ENCODE measurements around the gene CLEC14A.

Gene CLEC14A, protein sequence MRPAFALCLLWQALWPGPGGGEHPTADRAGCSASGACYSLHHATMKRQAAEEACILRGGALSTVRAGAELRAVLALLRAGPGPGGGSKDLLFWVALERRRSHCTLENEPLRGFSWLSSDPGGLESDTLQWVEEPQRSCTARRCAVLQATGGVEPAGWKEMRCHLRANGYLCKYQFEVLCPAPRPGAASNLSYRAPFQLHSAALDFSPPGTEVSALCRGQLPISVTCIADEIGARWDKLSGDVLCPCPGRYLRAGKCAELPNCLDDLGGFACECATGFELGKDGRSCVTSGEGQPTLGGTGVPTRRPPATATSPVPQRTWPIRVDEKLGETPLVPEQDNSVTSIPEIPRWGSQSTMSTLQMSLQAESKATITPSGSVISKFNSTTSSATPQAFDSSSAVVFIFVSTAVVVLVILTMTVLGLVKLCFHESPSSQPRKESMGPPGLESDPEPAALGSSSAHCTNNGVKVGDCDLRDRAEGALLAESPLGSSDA
- total RNA-seq = 0 to 0.08 (median 0) reads per million in 4 donors

DNA sequence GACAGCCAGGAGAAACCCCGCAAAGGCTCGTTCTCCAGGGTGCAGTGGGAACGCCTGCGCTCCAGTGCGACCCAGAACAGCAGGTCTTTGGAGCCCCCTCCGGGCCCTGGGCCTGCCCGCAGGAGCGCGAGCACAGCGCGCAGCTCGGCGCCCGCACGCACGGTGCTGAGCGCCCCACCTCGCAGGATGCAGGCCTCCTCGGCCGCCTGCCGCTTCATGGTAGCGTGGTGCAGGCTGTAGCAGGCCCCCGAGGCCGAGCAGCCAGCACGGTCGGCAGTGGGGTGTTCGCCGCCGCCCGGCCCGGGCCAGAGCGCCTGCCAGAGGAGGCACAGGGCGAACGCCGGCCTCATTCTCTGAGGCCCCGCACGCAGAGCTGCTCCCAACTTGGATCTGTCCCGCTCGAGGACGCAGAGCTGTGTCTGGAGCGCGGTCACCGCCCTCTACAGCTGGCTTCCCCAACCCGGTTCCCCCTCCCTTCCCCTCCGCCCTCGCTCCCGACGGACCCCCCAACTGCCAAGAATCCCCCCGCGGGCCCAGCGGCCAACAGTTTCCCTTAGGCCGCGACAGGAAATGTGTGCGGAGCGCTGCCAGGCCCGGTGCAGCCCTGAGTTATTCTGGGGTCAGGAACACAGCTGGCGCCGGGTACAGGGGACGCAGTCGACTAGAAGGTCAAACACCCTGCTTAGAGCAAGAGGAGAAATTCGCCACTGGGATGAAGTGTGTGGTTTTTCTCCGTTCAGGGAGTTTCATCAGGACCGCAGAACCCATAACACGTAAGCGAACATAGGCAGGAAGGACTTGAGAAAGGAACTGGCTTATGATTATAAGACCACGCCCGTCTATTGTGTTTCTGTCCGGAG lies at the start of gene CLEC14A:
Gene CLEC14A, minus strand, starts transcription at position 421 of the 860 bp plus-strand sequence. Its CDS starts 71 bp downstream, at position 350.
- peak in 2 of 5 donors; percentile 10 to 12 for DNase-seq

- DNase-seq = no peak
Measured at GRCh38 chr14:38302966-38303365, 47.1 kb upstream of the CLEC14A start.

- no peak for DNase-seq
Measured at GRCh38 chr14:38302034-38302433, 46.1 kb upstream of the CLEC14A start.

DNA sequence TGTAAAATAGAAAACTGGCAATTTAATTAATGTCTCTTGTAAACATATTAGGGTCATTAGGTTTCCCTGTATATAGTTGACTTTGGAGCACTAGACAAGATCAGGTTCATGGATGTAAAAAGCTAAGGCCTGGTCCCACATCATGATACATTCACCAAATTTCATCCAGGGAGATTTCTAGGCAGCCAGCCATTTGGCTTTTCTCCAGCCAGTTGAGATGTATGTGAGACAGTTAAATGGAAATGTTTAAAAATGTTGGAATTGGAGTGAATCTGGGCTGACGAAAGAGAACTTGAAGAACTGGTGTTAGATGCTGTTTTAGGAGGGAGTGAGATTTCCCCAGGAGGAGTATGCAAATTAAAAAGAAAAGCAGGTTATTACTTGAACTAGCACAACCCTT lies 41.8 kb upstream of the CLEC14A start:
- no peak for DNase-seq

DNA sequence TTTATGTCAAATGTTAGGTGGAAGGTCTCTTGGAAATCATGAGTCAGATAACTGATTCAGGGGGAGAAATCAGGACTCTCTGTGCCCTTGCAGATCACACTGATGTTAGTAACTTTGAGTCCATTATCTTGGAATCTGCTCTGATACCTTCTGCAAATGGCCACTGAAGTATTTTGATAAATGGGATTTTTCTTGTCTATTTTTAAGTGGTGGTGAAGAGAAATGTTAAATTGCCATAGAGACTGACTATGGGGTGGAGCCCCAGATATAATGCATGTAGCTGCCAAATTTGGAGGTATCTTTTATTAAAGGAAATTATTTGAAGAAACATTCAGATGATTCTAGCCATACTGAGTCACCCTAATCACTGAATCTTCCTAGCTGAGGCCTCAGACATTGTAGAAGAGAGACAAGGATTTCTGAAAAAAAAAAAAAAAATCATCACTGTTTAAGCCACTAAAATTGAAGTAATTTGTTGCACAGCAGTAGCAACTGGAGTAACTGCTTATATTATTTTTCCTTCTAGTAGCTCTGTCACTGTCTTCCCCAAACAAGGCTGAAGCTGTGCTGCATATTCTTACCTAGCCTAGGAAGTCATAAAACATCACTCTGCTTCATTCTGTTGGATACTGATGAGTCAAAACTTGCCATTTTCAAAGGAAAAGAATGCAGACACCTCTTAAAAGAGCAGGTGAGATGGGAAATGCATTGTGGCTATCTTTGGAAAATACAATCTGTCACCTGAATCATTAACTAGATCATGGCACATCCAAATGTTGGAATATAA lies 36.0 kb upstream of the CLEC14A start:
- no peak for DNase-seq

- DNase-seq = no peak
Measured at GRCh38 chr14:38290601-38291188, 34.8 kb upstream of the CLEC14A start.

DNA sequence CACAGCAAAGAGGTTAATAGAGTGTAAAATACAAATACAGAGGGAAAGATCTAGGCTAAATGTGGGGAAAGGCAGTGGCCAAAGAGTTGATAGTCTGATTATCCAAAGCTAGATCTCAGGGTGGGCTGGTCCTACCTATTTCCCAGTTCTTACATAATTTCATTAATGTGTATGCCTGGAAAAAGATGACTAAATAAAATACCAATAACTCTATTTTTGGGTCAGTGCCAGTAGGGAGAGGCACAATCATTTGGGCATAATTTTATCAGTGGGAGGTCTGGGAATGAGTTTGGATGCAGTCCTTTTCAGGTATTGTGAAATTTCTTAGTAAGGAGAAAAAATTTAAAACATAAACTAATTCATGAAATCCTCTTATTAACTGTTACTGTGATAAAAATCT lies 30.6 kb upstream of the CLEC14A start:
- no peak for DNase-seq

GRCh38 chr14:38285962-38286361 lies 30.1 kb upstream of the CLEC14A start:
- no peak for DNase-seq

DNA sequence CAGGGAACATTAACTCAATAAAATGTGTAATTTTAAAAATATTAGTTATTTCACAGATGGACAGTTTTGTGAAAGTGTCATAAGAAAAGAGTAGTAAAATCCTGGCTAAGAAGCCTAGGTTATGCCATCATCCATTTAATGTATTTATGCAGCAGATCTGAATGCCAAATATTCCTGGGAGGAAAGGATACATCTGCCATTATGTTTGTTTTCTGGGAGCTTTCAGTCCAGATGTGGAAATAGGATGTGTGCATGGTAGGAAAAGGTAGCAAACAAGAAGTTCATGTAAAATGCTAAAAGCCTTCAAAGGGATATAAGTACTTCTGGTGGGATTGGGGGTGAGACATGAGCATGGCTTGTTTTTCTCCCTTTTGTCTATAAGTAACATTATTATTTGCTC lies 27.0 kb upstream of the CLEC14A start:
- DNase-seq = no peak

- DNase-seq = no peak
Measured at GRCh38 chr14:38280081-38280480, 24.2 kb upstream of the CLEC14A start.

DNA sequence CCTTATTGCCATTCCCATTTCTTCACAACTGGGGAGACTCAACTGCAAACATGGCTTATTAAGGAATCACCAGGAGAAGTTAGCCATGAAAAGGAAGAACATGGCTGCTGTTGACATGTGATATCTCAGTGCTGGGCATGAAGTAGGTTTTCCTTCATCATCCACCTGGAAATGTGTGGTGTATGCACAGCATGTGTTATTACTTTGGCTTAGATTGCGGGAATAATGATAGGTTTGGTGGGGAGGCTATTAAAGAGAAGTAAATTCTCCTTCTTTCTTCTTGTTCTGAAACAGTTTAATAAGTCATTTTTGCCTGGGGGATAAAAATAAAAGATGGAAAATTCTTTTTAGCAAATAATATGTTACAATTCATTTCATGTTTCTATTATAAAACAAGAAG lies 23.7 kb upstream of the CLEC14A start:
- DNase-seq = no peak

DNA sequence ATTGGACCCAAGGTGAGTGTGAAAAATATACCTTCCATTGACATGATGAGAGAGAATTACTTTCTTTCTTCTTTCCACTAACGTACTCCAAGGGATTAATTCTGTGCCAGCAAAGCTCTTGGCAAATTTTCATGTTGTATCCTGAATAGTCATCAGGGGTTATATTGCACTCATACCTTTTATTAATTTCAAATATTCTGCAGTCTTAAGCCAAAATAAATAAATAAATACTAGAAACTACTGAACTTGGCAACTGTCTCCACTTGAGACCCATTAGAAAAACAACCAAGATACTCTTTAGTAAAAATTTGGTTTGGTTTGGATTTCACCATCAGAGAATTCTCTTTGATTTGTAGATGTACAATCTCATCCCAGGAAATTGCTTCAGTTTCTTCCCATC lies 22.1 kb upstream of the CLEC14A start:
- DNase-seq = no peak

GRCh38 chr14:38262844-38263243 lies 7.0 kb upstream of the CLEC14A start:
- DNase-seq = no peak

GRCh38 chr14:38261620-38262019 lies 5.7 kb upstream of the CLEC14A start:
- DNase-seq = no peak

DNA sequence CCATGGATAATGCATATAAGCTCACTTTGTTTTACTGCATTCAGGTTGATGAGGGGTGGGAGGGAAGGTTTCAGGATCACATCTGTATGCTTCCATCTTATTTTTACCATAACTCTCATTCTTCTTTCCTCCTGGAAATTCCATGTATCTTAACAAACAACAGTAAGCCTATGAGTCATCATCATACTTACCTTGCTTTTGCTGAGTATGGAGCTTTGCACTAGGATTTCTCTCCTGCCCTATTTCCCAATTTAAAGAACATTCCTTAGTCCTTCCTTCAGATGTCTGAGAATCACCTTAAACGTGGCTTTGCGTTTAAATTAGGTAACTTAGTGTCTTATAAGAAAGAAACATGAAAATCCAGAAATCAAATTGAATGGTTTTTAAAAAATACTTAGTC lies 1.6 kb upstream of the CLEC14A start:
- no peak for DNase-seq

GRCh38 chr14:38256533-38256840 lies 594 bp upstream of the CLEC14A start:
- DNase-seq = no peak

DNA sequence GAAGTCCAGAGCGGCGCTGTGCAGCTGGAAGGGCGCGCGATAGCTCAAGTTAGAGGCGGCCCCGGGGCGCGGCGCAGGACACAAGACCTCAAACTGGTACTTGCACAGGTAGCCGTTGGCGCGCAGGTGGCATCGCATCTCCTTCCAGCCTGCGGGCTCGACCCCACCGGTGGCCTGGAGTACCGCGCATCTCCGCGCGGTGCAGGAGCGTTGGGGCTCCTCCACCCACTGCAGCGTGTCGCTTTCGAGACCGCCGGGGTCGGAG lies 553 bp downstream of the CLEC14A start:
- no peak for DNase-seq

DNA sequence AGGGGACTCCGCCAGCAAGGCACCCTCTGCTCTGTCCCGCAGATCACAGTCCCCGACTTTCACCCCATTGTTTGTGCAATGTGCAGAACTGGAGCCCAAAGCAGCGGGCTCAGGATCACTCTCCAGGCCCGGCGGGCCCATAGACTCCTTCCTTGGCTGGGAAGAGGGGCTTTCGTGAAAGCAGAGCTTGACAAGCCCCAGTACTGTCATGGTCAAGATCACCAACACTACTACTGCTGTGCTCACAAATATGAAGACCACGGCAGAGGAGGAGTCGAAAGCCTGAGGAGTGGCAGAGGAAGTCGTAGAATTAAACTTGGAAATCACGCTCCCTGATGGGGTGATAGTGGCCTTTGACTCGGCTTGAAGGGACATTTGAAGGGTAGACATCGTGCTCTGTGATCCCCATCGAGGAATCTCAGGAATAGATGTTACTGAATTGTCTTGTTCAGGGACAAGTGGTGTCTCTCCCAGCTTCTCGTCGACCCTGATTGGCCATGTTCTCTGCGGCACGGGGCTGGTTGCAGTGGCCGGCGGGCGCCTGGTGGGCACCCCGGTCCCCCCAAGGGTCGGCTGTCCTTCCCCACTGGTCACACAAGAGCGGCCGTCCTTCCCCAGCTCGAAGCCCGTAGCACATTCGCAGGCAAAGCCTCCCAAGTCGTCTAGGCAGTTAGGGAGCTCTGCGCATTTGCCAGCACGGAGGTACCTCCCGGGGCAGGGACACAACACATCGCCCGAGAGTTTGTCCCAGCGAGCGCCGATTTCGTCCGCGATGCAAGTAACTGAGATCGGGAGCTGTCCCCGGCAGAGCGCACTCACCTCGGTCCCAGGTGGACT lies 1.1 kb downstream of the CLEC14A start:
- peak in 1 of 5 donors; percentile 10 for DNase-seq

DNA sequence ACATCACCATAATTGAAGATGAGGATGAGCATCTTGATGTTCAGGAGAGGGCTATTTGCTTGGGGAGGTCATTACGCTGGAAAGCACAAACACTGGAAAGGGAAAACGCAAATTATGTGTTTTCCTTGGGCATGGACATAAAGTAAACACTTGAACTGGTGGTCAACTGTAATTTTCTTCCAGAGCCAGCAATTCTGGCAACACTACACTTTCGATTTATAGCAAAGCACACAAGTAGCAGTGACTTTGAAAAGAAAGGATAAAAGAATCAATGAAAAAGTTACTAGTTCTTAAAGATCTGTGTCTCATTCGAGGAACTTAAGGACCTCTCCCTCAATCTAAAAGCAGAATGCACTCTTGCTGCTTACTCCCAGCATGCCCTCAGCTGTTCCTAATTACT lies 2.2 kb downstream of the CLEC14A start:
- DNase-seq = no peak

DNA sequence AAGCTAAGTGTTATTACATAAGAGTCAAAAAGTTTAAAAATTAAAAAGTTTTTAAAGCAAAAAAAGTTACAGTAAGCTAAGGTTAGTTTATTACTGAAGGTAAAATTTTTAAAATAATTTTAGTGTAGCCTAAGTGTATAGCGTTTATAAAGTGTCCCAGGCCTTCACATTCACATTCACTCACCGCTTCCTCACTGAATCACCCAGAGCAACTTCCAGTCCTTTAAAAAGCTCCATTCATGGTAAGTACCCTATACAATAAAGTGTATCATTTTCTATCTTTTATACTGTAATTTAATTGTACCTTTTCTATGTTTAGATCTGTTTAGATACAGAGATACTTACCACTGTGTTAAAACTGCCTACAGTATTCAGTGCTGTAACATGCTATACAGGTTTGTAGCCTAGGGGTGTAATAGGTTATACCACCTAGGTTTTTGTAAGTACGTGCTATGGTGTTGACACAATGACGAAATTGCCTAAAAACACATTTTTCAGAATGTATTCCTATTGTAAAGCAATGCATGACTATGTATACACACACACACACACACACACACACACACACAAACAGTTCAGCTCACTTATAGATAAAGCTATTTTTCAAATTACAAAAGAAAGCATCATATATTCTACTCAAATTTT lies 3.7 kb downstream of the CLEC14A start:
- no peak for DNase-seq

GRCh38 chr14:38250331-38250730 lies 5.6 kb downstream of the CLEC14A start:
- DNase-seq = no peak

All from T-helper 1 cell (primary cell).